Stimulated activated CD8-positive, alpha-beta memory T cell treated with anti-CD3 and anti-CD28 coated beads, Interleukin-12 subunit alpha, Interleukin-12 subunit beta, amount 100 ng/mL, for 24 hours (primary cell): Measurements from ENCODE around the gene LBHD1.
"Not testable (repeated sequence)": the region's sequence is repeated elsewhere in the genome, so short reads cannot be mapped to it uniquely, and the experiment has no call there.

Experiments
- DNase-seq: peaks from one replicate; pipeline ENCODE4 v3.0.0-alpha.2; 2020; ENCODE audit errors: extremely low read depth

The LBHD1 gene

GRCh38 chr11:62621027-62621566, 51.0 kb downstream of the LBHD1 start:
- no peak for DNase-seq

- DNase-seq, result not testable (repeated sequence)
Observed at GRCh38 chr11:62616957-62617356, 55.1 kb downstream of the LBHD1 start.

- DNase-seq, result no peak
Observed at GRCh38 chr11:62615521-62615920, 56.5 kb downstream of the LBHD1 start.

- no peak for DNase-seq
Observed at GRCh38 chr11:62614275-62614674, 57.8 kb downstream of the LBHD1 start.

- DNase-seq, result no peak
Observed at GRCh38 chr11:62613291-62613778, 58.7 kb downstream of the LBHD1 start.
